ENCODE results near the gene FAM124A.

The FAM124A gene

GRCh38 chr13:51240958-51241357 lies 18.8 kb downstream of the FAM124A start:
- DNase-seq (ENCODE audit: insufficient read length, low spot score) (no peak), FAIRE-seq (no peak)

- no peak for DNase-seq (ENCODE audit: insufficient read length, low spot score)
- no peak for FAIRE-seq
These were observed 19.5 kb downstream of the FAM124A start for GRCh38 chr13:51241720-51242119.

GRCh38 chr13:51243227-51243626 lies 21.0 kb downstream of the FAM124A start:
- DNase-seq (ENCODE audit: insufficient read length, low spot score) (no peak), FAIRE-seq (no peak)

GRCh38 chr13:51243832-51244231 lies 21.6 kb downstream of the FAM124A start:
- no peak for DNase-seq (ENCODE audit: insufficient read length, low spot score)

GRCh38 chr13:51244637-51245405 lies 22.6 kb downstream of the FAM124A start:
- DNase-seq (ENCODE audit: insufficient read length, low spot score) = no peak
- no peak for FAIRE-seq

More at GRCh38 chr13:51243832-51244231, 21.6 kb downstream of the FAM124A start:
- no peak for FAIRE-seq

- FAIRE-seq = no peak
These were observed 23.4 kb downstream of the FAM124A start for GRCh38 chr13:51245583-51245982.

GRCh38 chr13:51246025-51246417 lies 23.8 kb downstream of the FAM124A start:
- FAIRE-seq (no peak), DNase-seq (ENCODE audit: insufficient read length, low spot score) (no peak)

More at GRCh38 chr13:51245583-51245982, 23.4 kb downstream of the FAM124A start:
- no peak for DNase-seq (ENCODE audit: insufficient read length, low spot score)

GRCh38 chr13:51246418-51247277 lies 24.4 kb downstream of the FAM124A start:
- no peak for DNase-seq (ENCODE audit: insufficient read length, low spot score)
- FAIRE-seq = no peak

GRCh38 chr13:51249255-51249654 lies 27.1 kb downstream of the FAM124A start:
- FAIRE-seq = no peak
- no peak for DNase-seq (ENCODE audit: insufficient read length, low spot score)

GRCh38 chr13:51249770-51250741 lies 27.9 kb downstream of the FAM124A start:
- no peak for FAIRE-seq
- no peak for DNase-seq (ENCODE audit: insufficient read length, low spot score)

- DNase-seq (ENCODE audit: insufficient read length, low spot score) = no peak
- FAIRE-seq = no peak
These were observed 29.3 kb downstream of the FAM124A start for GRCh38 chr13:51251480-51251879.

GRCh38 chr13:51252954-51253532 lies 30.8 kb downstream of the FAM124A start:
- DNase-seq (ENCODE audit: insufficient read length, low spot score) = no peak
- FAIRE-seq = no peak

GRCh38 chr13:51255556-51255955 lies 33.4 kb downstream of the FAM124A start:
- FAIRE-seq (no peak), DNase-seq (ENCODE audit: insufficient read length, low spot score) (no peak)

GRCh38 chr13:51257187-51257586 lies 35.0 kb downstream of the FAM124A start:
- FAIRE-seq = no peak
- DNase-seq (ENCODE audit: insufficient read length, low spot score) = no peak

GRCh38 chr13:51258612-51259548 lies 36.7 kb downstream of the FAM124A start:
- DNase-seq (ENCODE audit: insufficient read length, low spot score) = no peak
- FAIRE-seq = no peak

GRCh38 chr13:51260154-51260553 lies 38.0 kb downstream of the FAM124A start:
- FAIRE-seq = no peak
- no peak for DNase-seq (ENCODE audit: insufficient read length, low spot score)

- FAIRE-seq (no peak), DNase-seq (ENCODE audit: insufficient read length, low spot score) (no peak)
These were observed 39.5 kb downstream of the FAM124A start for GRCh38 chr13:51261610-51262249.

- no peak for FAIRE-seq
- DNase-seq (ENCODE audit: insufficient read length, low spot score) = no peak
These were observed 40.5 kb downstream of the FAM124A start for GRCh38 chr13:51262501-51263211.

All from HTR-8/SVneo (cell line).